GM18505 (cell line): ENCODE results near the gene SLC38A9.

ENCODE experiments used
- ATAC-seq: cut with Tn5 transposase; IDR thresholded peaks from one replicate; pipeline ENCODE4 v1.9.1; 2021; ENCODE audit not compliant: unreplicated experiment
- POLR2A ChIP-seq: IDR thresholded peaks from 4 replicates; pipeline ENCODE4 v1.6.1; 2011; ENCODE audit warnings: borderline replicate concordance; ENCODE audit not compliant: insufficient read depth, insufficient read length; ENCODE audit errors: extremely low read depth

The SLC38A9 gene

DNA sequence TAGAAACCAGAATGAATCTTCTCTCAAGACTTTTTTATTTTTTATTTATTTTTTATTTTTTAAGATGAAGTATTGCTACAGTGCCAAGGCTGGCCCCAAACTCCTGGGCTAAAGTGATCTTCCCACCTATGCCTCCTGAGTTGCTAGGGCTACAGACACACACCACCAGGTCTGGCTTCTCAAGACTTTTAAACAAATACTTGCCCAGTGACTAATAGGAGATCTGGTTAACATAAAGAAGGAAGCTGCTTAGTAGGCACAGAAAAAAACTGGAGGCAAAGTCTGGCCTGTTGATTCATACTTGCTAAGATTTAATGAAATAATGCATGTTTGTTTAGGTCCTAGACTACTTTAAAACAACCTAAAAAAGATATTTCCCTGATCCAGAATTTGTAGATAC is 43.8 kb downstream of the SLC38A9 start:
- TF ChIP-seq POLR2A: no peak
- no peak for ATAC-seq

DNA sequence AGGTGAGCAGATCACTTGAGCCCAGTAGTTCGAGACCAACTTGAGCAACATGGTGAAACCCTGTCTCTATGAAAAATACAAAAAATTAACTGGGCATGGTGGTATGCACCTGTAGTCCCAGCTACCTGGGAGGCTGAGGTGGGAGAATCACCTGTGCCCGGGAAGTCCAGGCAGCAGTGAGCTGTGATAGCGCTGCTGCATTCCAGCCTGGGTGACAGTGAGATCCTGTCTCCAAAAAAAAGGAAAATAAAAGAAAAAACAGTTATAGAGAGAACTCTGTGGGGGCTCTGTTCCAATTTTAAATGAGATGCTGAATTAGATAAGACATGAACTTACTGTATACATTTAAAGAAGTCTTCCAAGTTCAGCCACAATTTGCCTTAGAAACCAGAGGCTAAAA is 44.2 kb downstream of the SLC38A9 start:
- no peak for TF ChIP-seq POLR2A
- ATAC-seq: no peak

DNA sequence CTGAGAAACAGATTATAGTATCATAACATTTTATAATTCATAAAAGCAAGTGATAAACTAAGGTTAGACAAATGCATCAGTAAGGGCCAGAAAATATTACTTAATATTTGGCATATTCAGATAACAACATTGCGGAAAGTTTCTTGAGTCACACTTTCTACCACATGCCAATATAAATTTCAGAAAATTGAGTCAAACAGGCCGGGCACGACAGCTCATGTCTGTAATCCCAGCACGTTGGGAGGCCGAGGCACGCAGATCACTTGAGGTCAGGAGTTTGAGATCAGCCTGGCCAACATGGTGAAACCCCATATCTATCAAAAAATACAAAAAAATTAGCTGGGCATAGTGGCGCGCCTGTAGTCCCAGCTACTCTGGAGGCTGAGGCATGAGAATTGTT is 47.1 kb downstream of the SLC38A9 start:
- ATAC-seq: no peak
- no peak for TF ChIP-seq POLR2A

DNA sequence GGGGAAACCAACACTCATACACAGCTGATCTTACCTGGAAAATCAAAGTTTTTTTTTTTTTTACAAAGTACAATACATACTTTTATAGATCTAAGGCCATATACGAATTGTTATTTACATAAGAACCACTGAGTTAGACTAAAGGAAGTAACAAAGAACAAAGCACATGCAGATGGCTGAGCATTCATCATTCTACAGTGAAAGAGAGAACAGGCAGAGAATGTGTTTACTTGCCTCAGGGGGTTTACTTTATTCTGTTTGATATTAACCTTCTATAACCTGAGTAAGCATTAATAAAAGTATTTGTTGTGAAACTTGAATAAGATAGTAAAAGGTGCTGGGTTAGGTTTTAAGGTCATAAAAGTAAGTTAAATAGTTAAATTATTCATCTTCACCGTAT is 54.7 kb downstream of the SLC38A9 start:
- ATAC-seq: no peak
- no peak for TF ChIP-seq POLR2A

DNA sequence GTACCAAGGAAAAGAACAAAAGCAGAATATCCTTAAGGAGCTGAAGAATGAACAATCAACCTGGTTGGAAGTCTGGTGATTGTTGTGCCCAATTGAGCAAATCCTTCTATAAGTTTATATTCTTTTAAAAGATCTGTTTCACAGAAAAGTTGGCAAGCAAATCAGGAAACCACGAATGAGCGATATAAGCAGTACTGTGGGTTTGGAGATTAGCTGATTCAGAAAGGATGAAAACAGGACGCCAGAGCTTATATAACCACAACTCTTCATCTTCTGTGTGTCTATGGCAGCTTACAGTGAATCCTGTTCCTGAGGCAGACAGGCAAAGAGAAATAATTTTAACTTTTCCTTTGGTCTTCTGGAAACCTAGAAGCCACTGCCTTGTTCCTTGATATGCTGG is 61.7 kb downstream of the SLC38A9 start:
- no peak for ATAC-seq
- TF ChIP-seq POLR2A: no peak

DNA sequence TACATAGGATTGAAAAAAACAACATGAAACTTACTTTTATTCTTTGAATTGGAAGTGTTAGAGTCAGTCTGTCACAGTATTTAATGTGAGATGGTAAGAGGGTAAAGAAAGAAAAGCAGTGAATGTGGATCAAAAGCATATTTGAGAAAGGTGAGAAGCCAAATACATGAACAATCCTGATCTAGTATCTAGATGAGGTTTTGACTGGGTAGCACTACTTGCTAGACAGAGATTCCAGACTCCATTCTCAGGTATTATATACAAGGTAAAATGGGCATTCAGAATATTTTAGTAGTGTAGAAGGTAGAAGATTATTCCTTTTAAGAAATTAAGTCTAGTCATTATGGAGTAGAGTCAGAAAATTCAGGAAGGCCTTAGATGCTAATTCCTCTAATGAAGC is 62.2 kb downstream of the SLC38A9 start:
- TF ChIP-seq POLR2A: no peak

DNA sequence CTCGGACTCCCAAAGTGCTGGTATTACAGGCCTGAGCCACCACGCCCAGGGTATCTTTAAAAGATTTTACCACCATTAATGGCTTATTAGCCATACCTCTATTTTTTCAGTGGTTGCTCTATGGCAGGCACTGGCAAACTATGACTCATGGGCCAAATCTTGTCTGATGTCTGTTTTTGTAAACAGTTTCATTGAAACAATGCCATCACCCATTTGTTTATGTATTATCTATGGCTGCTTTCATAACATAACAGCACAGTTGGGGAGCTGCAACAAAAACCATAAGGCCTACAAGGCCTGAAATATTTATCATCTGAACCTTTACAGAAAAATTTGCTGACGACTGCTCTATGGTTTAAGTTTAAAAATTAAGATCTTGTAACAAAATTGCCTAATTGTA is 66.8 kb downstream of the SLC38A9 start:
- no peak for ATAC-seq
- no peak for TF ChIP-seq POLR2A

More for the DNA sequence above, 62.2 kb downstream of the SLC38A9 start:
- no peak for ATAC-seq

DNA sequence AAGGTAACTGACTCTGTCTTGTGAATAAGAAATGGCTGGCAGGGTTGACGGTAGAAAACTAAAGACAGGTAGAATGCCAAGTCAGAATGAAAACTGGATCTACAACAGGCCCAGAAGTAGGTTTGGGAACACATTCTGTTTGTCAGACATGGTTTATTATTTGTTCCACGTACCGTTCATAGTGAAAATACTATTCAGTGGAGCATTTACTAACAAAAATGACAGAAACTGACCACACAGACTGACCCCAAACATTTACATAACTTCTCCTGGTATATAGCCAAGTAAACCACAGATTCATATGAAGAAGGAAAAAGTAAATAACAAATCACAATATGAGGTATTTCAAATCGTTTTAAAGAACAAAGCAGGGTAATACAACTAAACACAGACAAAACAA is 73.7 kb downstream of the SLC38A9 start:
- no peak for TF ChIP-seq POLR2A
- no peak for ATAC-seq

DNA sequence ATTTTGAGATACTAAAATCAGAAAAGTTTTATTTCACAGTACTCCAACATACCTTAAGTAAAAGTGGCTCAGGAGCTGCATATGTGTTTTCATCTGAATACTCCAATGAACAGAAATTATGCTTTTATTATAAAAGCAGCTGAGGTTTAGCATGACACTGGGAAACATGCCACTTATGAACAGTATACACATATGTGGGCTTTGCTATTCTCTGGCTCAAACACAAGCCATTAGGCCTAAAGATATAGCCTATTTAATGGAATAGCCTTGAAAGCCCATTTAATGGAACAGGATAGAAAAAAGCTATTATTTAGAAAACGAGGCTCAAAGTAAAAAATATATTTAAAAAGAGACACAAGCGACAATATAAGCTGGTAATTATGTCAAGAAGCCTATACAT is 74.1 kb downstream of the SLC38A9 start:
- ATAC-seq: no peak
- no peak for TF ChIP-seq POLR2A

DNA sequence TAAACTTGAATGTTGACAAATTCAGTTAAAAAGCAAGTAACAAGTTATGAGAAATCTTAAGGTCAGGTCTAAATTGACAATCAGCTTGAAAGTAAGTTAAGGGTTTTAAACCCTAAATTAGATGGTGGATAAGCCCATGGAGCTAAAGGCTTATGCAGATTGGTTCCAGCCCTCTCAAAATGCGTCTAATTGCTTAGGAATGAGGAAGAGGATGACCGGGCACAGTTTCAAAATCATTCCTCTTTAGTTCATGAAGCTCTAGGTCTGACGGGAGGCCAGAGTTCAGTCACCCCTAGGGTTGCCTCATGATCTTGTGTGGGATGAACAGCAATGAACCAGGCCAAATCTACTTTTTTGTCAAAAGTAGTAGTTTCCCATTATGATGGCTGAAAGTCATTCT is 75.4 kb downstream of the SLC38A9 start:
- no peak for TF ChIP-seq POLR2A
- no peak for ATAC-seq

DNA sequence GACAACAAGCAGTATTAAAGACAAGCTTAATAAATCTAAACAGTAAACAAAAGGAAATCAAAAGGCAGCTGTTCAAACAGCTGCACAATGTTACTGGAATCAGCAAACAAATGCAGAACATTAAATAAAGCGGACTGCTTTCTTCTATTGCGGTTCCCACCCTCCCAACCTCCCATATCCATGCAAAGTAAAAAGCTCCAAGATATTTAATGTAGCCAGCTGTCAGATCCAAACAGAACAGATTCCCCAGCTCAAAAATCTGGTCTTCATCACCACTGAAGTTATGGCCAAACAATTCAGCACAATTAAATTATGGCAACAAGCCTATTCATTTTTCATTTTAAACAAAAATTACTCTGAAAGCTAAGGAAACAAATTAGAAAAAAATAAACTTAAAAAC is 75.9 kb downstream of the SLC38A9 start:
- no peak for TF ChIP-seq POLR2A

DNA sequence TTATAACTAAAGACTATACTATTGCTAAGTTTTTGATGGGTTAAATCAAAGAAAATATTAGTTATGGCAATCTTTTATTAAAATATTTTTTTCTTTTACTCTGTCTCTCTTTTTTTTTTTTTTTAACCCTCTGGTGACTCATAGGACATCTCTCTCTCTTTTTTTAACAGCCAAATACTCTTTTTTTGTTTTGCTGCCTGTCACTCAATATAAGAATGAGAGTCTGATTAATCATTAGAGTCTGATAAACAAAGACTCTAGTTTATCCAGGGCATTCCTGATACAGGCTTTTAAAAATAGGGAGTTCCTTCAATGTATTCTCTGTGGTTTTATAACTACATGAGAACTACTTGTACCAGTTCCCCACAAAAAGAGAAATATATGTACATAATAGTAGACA is 77.3 kb downstream of the SLC38A9 start:
- TF ChIP-seq POLR2A: no peak
- no peak for ATAC-seq

More for the DNA sequence above, 75.9 kb downstream of the SLC38A9 start:
- ATAC-seq: no peak

DNA sequence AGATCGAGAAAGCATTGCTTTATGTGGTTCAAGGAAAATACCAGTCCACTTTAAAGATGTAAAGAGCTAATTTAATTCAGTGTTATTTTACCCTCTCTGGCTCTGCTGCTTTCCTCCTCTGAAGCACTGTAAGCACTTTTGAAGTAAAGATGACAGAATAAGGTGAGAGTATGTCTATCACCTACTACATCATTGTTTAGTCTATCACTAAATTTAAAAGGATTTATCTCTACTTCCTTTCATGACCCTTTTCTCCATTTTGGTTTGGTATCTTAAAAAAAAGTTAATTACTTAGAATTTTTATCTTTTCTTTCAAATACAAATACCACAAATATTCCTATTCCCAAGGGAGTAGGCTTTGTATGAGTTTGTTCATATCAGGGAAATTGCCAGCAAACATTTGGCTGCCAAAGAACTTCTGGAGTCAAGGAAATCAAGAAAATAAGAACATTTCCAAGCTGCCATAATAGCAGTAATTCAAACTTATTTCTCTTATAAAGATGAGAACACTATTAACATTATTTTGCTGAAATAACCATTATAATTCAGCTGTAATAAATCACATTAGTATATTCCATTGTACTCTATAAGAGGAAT is 77.8 kb downstream of the SLC38A9 start:
- no peak for TF ChIP-seq POLR2A
- ATAC-seq: no peak

DNA sequence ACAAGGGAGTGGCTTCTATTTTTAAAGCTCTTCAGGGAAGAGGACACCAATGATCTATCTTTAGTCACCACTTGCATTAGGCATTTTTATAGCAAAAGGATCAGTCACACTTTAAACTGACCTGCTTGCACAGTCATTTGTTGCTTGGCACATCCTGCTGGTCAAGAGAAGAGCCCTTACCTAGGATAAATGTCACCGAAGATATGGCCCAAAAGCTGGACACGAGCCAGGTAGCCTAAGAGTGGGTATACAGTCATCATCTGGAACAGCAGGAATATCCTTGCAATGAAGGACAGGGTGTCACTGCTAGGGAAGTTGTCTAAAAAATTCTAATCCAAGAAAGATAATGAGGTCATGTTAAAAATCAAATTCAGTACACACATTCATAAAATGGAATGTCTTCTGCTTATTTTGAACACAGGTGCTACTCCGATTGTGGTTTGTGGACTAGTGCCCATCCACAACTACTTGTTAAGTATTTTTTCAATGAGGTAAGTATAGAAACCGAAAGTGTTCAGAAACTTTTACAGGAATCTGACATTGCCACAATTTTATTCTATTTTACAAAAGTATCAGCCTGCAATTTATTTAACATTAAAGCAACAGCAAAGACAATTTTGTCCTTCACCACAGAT is 78.4 kb downstream of the SLC38A9 start:
- ATAC-seq: no peak
- no peak for TF ChIP-seq POLR2A
